ENCODE results near the gene STK25.

The STK25 gene

DNA sequence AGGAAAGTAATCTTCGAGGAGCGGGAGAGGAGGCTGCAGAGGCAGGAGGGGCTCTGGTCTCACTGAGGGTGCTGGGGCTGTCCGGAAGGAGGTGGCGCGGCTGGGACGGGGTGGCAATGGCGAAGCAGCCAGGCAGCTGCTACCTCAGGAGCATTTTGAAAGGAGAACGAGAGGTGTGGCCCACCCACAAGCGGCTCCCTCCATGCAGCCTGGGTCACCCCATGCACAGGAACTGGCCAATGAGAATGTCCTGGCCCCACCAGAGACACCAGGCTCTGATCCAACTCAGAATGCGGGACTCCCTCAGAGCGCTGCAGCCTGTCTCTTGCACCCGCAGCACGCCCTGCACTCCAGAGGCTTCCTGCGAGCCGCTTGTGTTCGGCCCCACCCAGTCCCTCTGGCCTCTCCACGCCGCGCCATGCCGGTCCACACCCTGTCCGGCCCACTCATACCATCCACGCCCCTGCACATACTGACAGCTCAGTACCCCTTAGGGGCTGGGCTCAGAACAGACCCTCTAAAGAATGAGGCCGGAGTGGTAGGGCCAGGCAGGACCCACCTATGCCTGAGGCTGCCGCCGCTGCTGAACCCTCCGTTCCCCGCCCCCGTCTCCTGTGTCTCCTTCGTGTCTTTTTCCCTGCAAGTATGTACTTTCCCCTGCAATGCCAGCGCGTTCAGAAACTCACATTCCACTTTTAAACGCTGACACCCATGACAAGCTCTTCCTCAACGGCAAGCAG is 43.8 kb upstream of the STK25 start:
- no peaks in the 10 kb centered on the region for H3K36me3 ChIP-seq (ENCODE audit: control insufficient read depth in 4 of 4, insufficient read depth in 4 of 4, low read length in 3 of 4)
- no peak overlapping the region for H3K4me3 ChIP-seq (ENCODE audit: control insufficient read depth in 1 of 7, extremely low read depth in 1 of 7, insufficient read depth in 4 of 7, low read depth in 2 of 7, low read length in 6 of 7)
- ChIA-PET POLR2A (interaction anchor here (0.8 kb wide), 1 partner anchor 11 kb away, joined by 3 read pairs; no protein-coding TSS in a partner anchor), CTCF (no interaction called here)
- H3K27ac ChIP-seq (ENCODE audit: insufficient read depth in 1 of 2, low read depth in 1 of 2, low read length in 2 of 2, poor library complexity in 1 of 2, severe bottlenecking in 2 of 2): no peak overlapping the region
- DNase-seq: no peak
- no peaks in the 10 kb centered on the region for H3K4me1 ChIP-seq (ENCODE audit: control extremely low read depth in 1 of 4, control insufficient read depth in 4 of 4, insufficient read depth in 4 of 4, low read length in 3 of 4)
- H3K27me3 ChIP-seq (replicated peaks in 2 of 5; ENCODE audit: control insufficient read depth in 4 of 5, insufficient read depth in 5 of 5, low read length in 4 of 5): peaks cover 3 to 83% (median 40%) of the 10 kb centered on the region in 5 experiments
- H3K9me3 ChIP-seq (ENCODE audit: control extremely low read depth in 1 of 5, control insufficient read depth in 4 of 5, insufficient read depth in 2 of 5, low read depth in 1 of 5, low read length in 4 of 5): peaks cover 1 to 23% (median 13%) of the 10 kb centered on the region in 5 experiments
- 92% methylated on average over 26 of the region's 33 CpGs for WGBS (ENCODE audit: insufficient coverage)

DNA sequence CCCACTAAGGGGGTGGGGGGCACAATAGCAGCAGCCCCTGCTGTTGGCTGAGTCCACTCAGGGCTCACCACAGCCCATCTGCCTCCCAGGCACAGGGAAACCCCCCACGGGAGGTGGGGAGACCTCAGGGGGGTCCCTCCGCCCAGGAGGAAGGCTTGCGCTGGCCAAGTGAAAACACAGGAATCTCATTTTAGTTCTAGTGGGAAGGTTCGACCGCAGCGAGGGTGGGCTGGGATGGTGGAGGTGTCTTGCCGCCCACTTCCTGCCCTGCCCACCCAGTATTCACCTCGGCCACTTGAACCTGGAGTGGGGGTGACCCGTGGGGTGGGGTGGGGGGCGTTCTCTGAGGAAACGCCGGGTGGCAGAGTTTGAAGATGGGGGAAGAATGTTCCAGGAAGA is 43.2 kb upstream of the STK25 start:
- Histone ChIP-seq H3K36me3 (ENCODE audit: control insufficient read depth in 4 of 4, insufficient read depth in 4 of 4, low read length in 3 of 4) (no peaks in the 10 kb centered on the region), H3K27ac (ENCODE audit: insufficient read depth in 1 of 2, low read depth in 1 of 2, low read length in 2 of 2, poor library complexity in 1 of 2, severe bottlenecking in 2 of 2) (no peak overlapping the region), H3K4me3 (ENCODE audit: control insufficient read depth in 1 of 7, extremely low read depth in 1 of 7, insufficient read depth in 4 of 7, low read depth in 2 of 7, low read length in 6 of 7) (no peak overlapping the region), H3K27me3 (replicated peaks in 2 of 5; ENCODE audit: control insufficient read depth in 4 of 5, insufficient read depth in 5 of 5, low read length in 4 of 5) (peaks cover 1 to 87% (median 42%) of the 10 kb centered on the region in 5 experiments), H3K4me1 (ENCODE audit: control extremely low read depth in 1 of 4, control insufficient read depth in 4 of 4, insufficient read depth in 4 of 4, low read length in 3 of 4) (no peaks in the 10 kb centered on the region), H3K9me3 (ENCODE audit: control extremely low read depth in 1 of 5, control insufficient read depth in 4 of 5, insufficient read depth in 2 of 5, low read depth in 1 of 5, low read length in 4 of 5) (peaks cover 0 to 22% (median 9%) of the 10 kb centered on the region in 5 experiments)
- ChIA-PET POLR2A (interaction anchor here (0.8 kb wide), 1 partner anchor 11 kb away, joined by 3 read pairs; no protein-coding TSS in a partner anchor), CTCF (no interaction called here)
- WGBS (ENCODE audit: insufficient coverage): 75% methylated on average over 5 of the region's 12 CpGs
- no peak for DNase-seq

DNA sequence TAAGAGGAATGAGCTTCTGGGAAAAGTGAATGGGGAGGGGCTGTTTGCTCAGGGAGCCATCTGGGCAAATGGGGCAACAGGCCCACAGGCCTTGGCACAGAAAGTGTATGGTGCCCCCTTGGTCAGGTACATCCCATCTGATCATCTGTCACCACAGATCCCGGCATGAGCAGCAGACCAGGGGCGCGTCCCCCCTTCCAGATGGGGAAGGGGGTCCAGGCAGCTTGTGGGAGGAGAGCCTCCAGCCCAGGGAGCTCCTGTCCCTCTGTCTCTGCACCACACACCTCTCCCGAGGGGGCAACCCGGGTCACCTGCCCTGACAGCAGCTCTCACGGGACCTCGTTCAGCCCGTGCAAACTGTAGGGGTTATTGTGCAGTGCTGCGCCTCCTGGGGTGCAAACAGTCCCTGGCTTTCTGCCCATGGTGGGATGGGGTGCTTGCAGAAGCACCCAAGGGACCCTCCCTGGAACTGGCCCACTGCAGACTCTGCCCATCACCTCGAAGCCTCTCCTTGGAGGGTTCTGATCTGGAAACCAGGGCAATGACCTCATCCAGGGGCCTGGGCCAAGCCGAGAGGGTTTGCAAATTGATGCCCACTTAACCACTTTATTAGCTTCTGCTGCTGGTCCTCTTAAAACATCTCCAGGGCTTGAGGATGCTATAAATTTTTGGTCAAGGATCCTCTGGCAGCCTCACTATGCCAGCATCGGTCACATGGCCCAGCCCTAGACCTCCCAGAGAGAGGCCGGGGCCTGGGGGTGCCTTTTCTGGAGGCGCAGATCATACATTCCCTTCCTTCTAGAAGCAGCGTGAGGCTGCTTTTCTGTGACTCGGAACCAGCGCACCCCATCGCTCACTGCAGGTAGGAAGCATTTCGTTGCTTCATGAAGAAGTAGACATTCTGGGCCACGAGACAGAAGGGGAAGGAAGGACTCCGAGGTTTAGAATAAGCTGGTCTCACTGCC is 42.5 kb upstream of the STK25 start:
- no peak overlapping the region for H3K27ac ChIP-seq (ENCODE audit: insufficient read depth in 1 of 2, low read depth in 1 of 2, low read length in 2 of 2, poor library complexity in 1 of 2, severe bottlenecking in 2 of 2)
- ChIA-PET CTCF (no interaction called here), POLR2A (interaction anchor here (0.8 kb wide), 1 partner anchor 10 kb away, joined by 3 read pairs; no protein-coding TSS in a partner anchor)
- peaks cover 0 to 92% (median 43%) of the 10 kb centered on the region in 5 experiments for H3K27me3 ChIP-seq (replicated peaks in 2 of 5; ENCODE audit: control insufficient read depth in 4 of 5, insufficient read depth in 5 of 5, low read length in 4 of 5)
- peaks cover 0 to 16% (median 5%) of the 10 kb centered on the region in 5 experiments for H3K9me3 ChIP-seq (ENCODE audit: control extremely low read depth in 1 of 5, control insufficient read depth in 4 of 5, insufficient read depth in 2 of 5, low read depth in 1 of 5, low read length in 4 of 5)
- whole genome bisulfite sequencing (ENCODE audit: insufficient coverage): 70% methylated on average over 19 of the region's 21 CpGs
- no peak for DNase-seq
- H3K36me3 ChIP-seq (ENCODE audit: control insufficient read depth in 4 of 4, insufficient read depth in 4 of 4, low read length in 3 of 4): no peaks in the 10 kb centered on the region
- no peaks in the 10 kb centered on the region for H3K4me1 ChIP-seq (ENCODE audit: control extremely low read depth in 1 of 4, control insufficient read depth in 4 of 4, insufficient read depth in 4 of 4, low read length in 3 of 4)
- no peak overlapping the region for H3K4me3 ChIP-seq (ENCODE audit: control insufficient read depth in 1 of 7, extremely low read depth in 1 of 7, insufficient read depth in 4 of 7, low read depth in 2 of 7, low read length in 6 of 7)

DNA sequence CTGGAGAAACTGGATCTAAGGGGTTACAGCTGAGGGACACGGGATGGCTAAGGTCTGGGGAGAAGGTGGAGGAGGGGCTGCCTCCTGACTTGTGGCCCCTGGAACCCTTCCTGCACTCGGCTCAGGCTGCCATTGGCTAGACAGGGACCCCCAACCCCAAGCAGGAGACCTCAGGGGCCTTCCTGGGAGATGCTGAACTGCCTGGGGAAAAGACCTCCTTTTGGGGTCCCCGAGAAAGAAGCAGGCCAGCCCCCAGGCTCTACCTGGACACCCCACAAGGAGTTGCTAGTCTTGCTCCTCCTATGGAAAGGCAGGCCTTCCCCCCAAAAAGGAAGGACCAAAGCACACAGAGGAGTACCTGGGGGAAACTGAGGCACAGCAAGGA is 40.1 kb upstream of the STK25 start:
- no peaks in the 10 kb centered on the region for H3K36me3 ChIP-seq (ENCODE audit: control insufficient read depth in 4 of 4, insufficient read depth in 4 of 4, low read length in 3 of 4)
- ChIA-PET CTCF (interaction anchor here (0.5 to 1.4 kb wide), 2 partner anchors 9 to 155 kb away, joined by 4 to 5 read pairs; no protein-coding TSS in a partner anchor), POLR2A (no interaction called here)
- peaks cover 0 to 92% (median 36%) of the 10 kb centered on the region in 5 experiments for H3K27me3 ChIP-seq (replicated peaks in 2 of 5; ENCODE audit: control insufficient read depth in 4 of 5, insufficient read depth in 5 of 5, low read length in 4 of 5)
- no peak for DNase-seq
- peaks cover 0 to 1% (median 0%) of the 10 kb centered on the region in 5 experiments for H3K9me3 ChIP-seq (ENCODE audit: control extremely low read depth in 1 of 5, control insufficient read depth in 4 of 5, insufficient read depth in 2 of 5, low read depth in 1 of 5, low read length in 4 of 5)
- H3K27ac ChIP-seq (ENCODE audit: insufficient read depth in 1 of 2, low read depth in 1 of 2, low read length in 2 of 2, poor library complexity in 1 of 2, severe bottlenecking in 2 of 2): no peak overlapping the region
- H3K4me1 ChIP-seq (ENCODE audit: control extremely low read depth in 1 of 4, control insufficient read depth in 4 of 4, insufficient read depth in 4 of 4, low read length in 3 of 4): no peaks in the 10 kb centered on the region
- H3K4me3 ChIP-seq (ENCODE audit: control insufficient read depth in 1 of 7, extremely low read depth in 1 of 7, insufficient read depth in 4 of 7, low read depth in 2 of 7, low read length in 6 of 7): no peak overlapping the region
- WGBS (ENCODE audit: insufficient coverage): 100% methylated on average over 1 of the region's 3 CpGs

DNA sequence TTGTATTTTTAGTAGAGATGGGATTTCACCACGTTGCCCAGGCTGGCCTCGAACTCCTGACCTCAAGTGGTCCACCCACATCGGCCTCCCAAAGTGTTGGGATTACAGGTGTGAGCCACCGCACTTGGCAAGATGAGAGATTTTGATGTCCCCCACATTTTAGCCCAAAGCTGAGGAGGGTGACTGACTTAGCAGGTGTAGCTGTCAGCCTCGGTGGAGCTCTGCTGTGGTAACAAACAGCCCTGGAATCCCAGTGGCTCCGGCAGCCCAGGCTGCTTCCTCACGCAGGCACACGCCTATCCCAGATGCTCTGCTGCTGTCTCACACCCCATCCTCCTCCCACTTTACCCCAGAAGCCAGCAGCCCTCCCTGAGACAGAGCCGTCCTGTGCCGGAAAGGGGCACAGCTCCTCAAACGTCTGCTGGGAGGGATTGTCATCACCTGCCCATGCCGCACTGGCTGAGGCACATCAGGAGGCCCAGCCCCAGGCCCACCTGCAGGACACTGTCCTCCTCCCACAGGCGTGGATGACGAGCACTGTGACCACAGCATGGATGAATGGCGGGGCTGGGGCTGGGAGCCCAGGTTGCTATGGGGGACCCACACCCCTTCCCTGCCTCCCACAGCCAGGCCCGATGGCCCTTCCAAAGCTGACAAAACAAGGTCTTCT is 39.5 kb upstream of the STK25 start:
- Histone ChIP-seq H3K27me3 (replicated peaks in 2 of 5; ENCODE audit: control insufficient read depth in 4 of 5, insufficient read depth in 5 of 5, low read length in 4 of 5) (peaks cover 0 to 94% (median 37%) of the 10 kb centered on the region in 5 experiments), H3K4me3 (ENCODE audit: control insufficient read depth in 1 of 7, extremely low read depth in 1 of 7, insufficient read depth in 4 of 7, low read depth in 2 of 7, low read length in 6 of 7) (no peak overlapping the region), H3K9me3 (ENCODE audit: control extremely low read depth in 1 of 5, control insufficient read depth in 4 of 5, insufficient read depth in 2 of 5, low read depth in 1 of 5, low read length in 4 of 5) (no peaks in the 10 kb centered on the region), H3K36me3 (ENCODE audit: control insufficient read depth in 4 of 4, insufficient read depth in 4 of 4, low read length in 3 of 4) (no peaks in the 10 kb centered on the region), H3K27ac (ENCODE audit: insufficient read depth in 1 of 2, low read depth in 1 of 2, low read length in 2 of 2, poor library complexity in 1 of 2, severe bottlenecking in 2 of 2) (no peak overlapping the region), H3K4me1 (ENCODE audit: control extremely low read depth in 1 of 4, control insufficient read depth in 4 of 4, insufficient read depth in 4 of 4, low read length in 3 of 4) (no peaks in the 10 kb centered on the region)
- no peak for DNase-seq
- ChIA-PET CTCF (interaction anchor here (1.4 kb wide), 1 partner anchor 9 kb away, joined by 4 read pairs; no protein-coding TSS in a partner anchor), POLR2A (no interaction called here)
- 96% methylated on average over 12 of the region's 16 CpGs for WGBS (ENCODE audit: insufficient coverage)

DNA sequence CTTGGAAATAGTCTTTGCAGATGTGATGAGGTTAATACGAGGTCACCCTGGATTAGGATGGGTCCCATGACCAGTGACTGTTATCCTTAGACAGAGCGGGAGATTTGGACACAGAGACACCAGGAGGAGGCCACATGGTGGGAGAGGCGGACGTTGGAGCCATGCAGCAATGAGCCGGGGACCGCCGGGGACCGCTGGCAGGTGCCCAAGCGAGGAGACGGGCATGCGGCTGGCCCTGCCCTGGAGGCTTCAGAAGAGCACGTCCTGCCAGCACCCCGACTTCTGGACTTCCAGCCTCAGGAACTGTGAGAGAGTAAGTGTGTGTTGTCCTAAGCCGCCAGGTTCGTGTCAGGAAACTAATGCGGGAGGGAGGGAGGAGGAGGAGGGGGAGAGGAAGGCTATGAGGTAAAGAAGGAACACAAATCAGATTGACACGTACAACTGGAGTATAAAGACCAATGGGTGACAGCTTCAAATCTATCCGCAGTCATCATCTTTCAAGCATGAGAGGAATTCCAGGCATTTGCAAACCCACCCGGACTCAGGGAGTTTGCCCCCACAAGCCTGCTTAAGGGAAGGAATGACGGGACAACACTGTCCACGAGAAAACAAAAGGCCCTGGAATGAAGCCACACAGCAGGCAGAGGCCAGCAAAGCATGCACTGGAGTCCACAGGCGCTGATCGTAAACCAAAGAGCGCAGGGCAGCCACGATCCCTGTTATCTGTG is 38.6 kb upstream of the STK25 start:
- CTCF ChIA-PET: no interaction called here
- H3K4me3 ChIP-seq (ENCODE audit: control insufficient read depth in 1 of 7, extremely low read depth in 1 of 7, insufficient read depth in 4 of 7, low read depth in 2 of 7, low read length in 6 of 7): no peak overlapping the region
- H3K9me3 ChIP-seq (ENCODE audit: control extremely low read depth in 1 of 5, control insufficient read depth in 4 of 5, insufficient read depth in 2 of 5, low read depth in 1 of 5, low read length in 4 of 5): no peaks in the 10 kb centered on the region
- no peak overlapping the region for H3K27ac ChIP-seq (ENCODE audit: insufficient read depth in 1 of 2, low read depth in 1 of 2, low read length in 2 of 2, poor library complexity in 1 of 2, severe bottlenecking in 2 of 2)
- H3K36me3 ChIP-seq (ENCODE audit: control insufficient read depth in 4 of 4, insufficient read depth in 4 of 4, low read length in 3 of 4): no peaks in the 10 kb centered on the region
- POLR2A ChIA-PET: no interaction called here
- DNase-seq: no peak
- H3K4me1 ChIP-seq (ENCODE audit: control extremely low read depth in 1 of 4, control insufficient read depth in 4 of 4, insufficient read depth in 4 of 4, low read length in 3 of 4): no peaks in the 10 kb centered on the region
- 25% methylated on average over 14 of the region's 25 CpGs for WGBS (ENCODE audit: insufficient coverage)
- peaks cover 0 to 94% (median 42%) of the 10 kb centered on the region in 5 experiments for H3K27me3 ChIP-seq (replicated peaks in 2 of 5; ENCODE audit: control insufficient read depth in 4 of 5, insufficient read depth in 5 of 5, low read length in 4 of 5)
